CD4-positive, alpha-beta T cell treated with Interferon gamma for 1 hour (primary cell): ENCODE data around the gene ADGRV1.
"Not testable (repeated sequence)": the region's sequence is repeated elsewhere in the genome, so short reads cannot be mapped to it uniquely, and the experiment has no call there.

Experiments used
- DNase-seq: peaks from one replicate; pipeline ENCODE4 v3.0.0-alpha.2; 2020

Gene ADGRV1

DNA sequence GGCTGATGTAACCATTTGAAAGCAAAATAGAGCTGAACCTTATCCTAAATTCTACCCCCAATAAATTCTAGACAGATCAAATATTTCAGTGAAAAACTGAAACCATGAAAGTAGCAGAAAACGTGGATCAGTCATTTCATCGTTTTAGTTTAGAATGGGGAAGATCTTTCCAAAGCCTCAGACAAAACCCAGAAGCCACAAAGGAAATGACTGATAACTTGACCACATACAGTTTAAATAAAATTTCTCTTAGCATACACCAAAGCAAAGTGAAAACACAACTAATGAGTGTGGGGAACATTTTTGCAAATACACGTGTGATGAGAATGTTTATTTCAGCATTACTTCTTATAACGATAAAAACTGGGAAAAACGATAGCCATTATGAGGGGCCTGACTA is 284.8 kb downstream of the ADGRV1 start:
- no peak for DNase-seq

DNA sequence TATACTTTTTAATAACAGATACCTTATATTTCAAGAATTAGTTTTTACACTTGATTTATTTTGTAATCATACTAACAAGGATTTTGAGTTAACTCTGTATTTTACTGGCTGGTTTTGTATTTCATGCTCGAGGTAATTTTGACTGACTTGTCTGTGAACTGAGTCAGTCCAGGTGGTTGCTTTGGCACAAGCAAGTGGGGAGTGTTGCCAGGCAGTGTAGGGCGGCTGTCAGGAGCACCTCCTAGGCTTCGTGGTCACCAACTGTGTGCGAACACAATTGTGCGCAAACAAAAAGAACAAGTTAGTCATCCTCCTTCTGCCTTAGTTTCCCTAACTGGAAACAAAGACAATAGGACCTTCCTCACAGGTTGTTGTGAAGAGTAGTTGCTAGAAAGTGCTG is 286.3 kb downstream of the ADGRV1 start:
- DNase-seq, result no peak

GRCh38 chr5:90845723-90846554 is 287.3 kb downstream of the ADGRV1 start:
- DNase-seq, result no peak

- DNase-seq, result not testable (repeated sequence)
These were observed 289.0 kb downstream of the ADGRV1 start for GRCh38 chr5:90847606-90848005.

DNA sequence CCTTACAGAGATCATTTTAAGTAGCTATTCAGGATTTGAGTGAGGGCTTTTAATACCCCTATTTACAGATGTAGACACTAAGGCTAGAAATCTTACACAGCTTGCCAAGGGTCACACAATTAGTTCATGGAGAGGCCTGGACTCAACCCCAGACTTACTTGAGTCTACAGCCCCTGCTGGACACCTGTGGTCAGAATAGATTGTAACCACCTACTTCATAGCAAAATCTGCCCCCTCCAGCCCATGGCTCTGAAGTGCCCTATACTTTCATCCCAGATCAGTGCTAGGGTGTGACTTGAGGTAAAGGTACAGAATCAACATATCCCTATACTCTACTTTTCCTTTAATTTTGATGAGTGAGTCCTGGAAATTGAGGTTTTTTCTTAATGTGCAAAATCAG is 291.3 kb downstream of the ADGRV1 start:
- DNase-seq, result no peak

DNA sequence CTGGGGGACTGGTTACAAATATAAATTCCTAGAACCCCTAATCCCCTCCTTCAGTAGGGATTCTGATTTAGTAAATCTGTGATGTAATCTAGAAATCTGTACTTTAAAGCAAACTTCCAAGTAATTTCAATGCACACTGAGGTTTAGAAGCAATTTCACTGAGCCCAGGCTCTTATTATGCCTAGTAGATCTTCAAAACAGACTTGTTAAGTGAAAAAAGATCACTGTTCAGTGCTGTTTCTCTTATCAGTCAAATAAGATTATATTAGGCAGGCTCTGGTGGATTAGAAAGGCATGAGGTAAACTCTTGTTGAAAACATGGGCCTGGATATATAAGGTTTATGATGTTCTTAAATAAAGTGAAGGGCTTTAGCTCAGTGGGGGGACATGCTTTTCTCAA is 293.9 kb downstream of the ADGRV1 start:
- no peak for DNase-seq

GRCh38 chr5:90853750-90854149 is 295.2 kb downstream of the ADGRV1 start:
- no peak for DNase-seq

DNA sequence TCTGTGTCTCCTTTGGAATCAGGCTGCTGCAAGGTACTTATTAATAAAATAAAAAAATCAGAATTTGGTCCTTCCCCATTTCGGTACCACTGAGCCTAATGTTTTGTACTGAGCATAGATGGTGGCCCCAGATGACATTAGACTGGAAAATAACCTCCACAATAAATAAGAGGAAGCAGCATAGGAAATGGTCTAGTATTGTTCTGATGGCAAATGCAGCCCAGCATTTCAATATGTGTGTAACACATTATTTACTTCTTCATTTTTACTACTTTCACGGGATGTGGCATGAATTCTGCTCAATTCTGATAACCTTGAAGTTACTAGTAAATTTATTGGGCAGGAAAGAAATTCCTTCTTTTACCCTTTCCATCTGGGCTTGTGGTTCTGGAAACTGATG is 295.6 kb downstream of the ADGRV1 start:
- no peak for DNase-seq

- no peak for DNase-seq
These were observed 296.9 kb downstream of the ADGRV1 start for GRCh38 chr5:90855296-90856010.

DNA sequence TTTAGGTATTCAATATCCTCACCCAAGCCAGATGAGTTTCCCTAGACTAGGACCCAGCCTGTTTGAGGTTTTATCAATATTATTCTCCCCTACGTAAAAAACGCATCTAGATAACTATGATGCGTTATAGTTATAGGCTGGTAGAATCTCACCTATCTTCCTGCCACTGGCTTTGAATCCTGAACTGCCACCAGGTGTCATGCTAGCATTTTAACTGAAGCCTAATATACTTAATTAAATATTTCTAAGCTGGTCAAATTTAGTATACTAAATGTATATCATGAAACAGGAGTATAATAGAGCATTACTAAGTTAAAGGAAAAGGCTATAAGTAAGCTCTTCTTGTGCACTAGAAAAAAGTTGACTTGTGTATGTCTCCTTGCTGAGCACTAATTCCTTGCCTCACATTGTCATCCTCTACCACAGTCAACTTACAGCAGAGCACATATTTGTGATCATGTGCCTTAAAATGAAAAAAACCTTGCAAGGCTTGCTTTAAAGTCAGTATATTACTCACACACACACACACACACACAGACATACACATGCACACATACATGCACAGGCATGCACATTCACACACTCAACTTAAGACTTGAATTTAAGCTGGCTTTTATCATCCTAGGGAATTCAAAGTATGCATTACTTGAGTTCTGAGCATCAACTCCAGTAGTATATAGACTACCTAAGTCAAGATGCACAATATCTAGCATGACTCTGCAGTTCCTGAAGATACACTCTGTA is 303.4 kb downstream of the ADGRV1 start:
- no peak for DNase-seq

DNA sequence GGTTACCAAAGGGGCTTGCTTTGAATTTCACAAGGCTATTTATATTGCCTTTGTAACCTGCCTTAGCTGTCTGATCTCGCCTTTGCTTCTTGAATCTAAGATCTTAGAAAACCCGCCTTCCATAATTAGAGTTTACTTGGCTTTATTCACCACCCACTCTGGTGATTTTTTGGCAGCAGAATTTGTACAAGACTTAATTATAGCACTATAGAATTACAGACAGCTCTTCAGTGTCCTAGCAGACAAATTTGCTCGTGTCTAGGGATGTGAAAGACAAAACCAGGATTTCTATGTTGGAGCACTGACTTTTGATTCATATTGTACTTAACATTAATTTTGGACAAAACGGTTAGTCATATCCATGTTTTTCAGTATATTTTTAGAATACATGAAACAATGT is 306.6 kb downstream of the ADGRV1 start:
- no peak for DNase-seq

- no peak for DNase-seq
These were observed 307.7 kb downstream of the ADGRV1 start for GRCh38 chr5:90866333-90866732.

GRCh38 chr5:90866915-90867731 is 308.5 kb downstream of the ADGRV1 start:
- DNase-seq, result no peak

DNA sequence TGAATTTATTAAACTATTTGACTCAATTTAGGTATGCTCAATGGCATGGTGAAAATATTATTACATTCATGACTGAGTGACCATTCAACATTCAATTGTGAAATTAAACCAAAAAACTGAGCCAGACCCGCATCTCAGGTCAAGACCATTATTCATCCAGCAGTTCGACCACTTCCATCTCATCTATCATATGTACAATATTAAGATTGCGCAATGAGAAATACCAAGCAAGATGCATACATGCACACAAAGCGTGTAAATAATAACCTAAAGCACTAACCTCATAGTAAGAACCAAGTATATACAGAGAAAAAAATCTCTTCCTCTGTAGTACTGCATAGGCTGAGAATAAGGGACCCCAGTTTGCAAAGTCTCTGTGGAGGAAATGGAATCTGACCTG is 310.2 kb downstream of the ADGRV1 start:
- DNase-seq, result no peak

- no peak for DNase-seq
These were observed 312.9 kb downstream of the ADGRV1 start for GRCh38 chr5:90871391-90871991.

- no peak for DNase-seq
These were observed 314.5 kb downstream of the ADGRV1 start for GRCh38 chr5:90873033-90873517.

GRCh38 chr5:90874066-90874465 is 315.5 kb downstream of the ADGRV1 start:
- DNase-seq, result no peak

GRCh38 chr5:90875456-90875855 is 316.9 kb downstream of the ADGRV1 start:
- DNase-seq, result no peak

GRCh38 chr5:90876366-90876765 is 317.8 kb downstream of the ADGRV1 start:
- DNase-seq, result no peak

GRCh38 chr5:90877049-90877448 is 318.5 kb downstream of the ADGRV1 start:
- DNase-seq, result no peak

GRCh38 chr5:90878081-90878480 is 319.5 kb downstream of the ADGRV1 start:
- DNase-seq, result no peak

GRCh38 chr5:90878549-90879196 is 320.1 kb downstream of the ADGRV1 start:
- no peak for DNase-seq
